HG02678 (cell line): ENCODE results near the gene TM4SF5.

Experiments used
- ATAC-seq: cut with Tn5 transposase; IDR thresholded peaks from one replicate; pipeline ENCODE4 v1.9.1; 2021; ENCODE audit warnings: mild to moderate bottlenecking, moderate library complexity; ENCODE audit not compliant: unreplicated experiment

TM4SF5 gene

DNA sequence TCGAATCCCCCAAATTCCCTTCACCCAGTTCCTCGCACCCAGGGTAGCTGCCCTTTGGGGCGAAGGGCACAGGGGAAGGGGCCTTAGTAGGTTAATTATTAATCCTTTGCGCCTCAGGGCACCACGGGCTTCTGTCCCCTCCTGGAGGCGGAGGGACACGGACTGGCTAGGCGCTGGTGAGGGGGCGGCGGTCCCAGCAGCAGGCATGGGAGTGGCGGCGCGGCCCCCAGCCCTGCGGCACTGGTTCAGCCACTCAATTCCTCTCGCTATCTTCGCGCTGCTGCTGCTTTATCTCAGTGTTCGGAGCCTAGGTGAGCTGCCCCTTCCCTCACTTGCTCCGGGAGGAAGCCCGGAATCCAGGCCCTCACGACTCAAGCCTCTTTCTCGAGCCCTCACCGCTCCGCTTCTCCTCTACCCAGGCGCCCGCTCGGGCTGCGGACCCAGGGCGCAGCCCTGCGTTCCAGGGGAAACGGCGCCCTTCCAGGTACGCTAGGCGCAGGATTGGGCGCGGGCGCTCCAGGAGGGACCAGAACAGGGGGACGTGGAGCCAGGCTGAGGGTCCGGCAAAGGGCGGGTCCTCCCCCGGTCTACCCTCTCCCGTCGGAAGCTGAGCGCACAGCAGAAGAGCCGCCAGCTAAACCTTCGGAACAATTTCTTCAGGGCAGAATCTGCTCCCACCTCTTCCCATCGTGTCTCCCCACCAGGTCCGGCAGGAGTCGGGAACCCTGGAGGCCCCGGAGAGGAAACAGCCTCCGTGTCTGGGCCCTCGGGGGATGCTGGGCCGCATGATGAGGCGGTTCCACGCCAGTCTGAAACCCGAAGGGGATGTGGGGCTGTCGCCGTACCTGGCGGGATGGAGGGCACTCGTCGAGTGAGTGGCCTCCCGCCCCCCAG is 17.4 kb downstream of the TM4SF5 start, which contains the start of gene GLTPD2:
Gene GLTPD2, plus strand, starts transcription at position 158 of the 894 bp plus-strand sequence. Its CDS starts 48 bp downstream, at position 206.
- no peak for ATAC-seq

DNA sequence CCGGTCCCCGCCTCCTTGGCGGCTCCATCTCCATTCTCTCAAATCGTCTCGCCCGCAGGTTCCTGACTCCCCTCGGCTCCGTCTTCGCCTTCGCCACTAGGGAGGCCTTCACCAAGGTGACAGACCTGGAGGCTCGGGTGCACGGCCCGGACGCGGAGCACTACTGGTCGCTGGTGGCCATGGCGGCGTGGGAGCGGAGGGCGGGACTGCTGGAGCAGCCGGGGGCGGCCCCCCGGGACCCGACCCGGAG is 17.9 kb downstream of the TM4SF5 start:
- no peak for ATAC-seq

DNA sequence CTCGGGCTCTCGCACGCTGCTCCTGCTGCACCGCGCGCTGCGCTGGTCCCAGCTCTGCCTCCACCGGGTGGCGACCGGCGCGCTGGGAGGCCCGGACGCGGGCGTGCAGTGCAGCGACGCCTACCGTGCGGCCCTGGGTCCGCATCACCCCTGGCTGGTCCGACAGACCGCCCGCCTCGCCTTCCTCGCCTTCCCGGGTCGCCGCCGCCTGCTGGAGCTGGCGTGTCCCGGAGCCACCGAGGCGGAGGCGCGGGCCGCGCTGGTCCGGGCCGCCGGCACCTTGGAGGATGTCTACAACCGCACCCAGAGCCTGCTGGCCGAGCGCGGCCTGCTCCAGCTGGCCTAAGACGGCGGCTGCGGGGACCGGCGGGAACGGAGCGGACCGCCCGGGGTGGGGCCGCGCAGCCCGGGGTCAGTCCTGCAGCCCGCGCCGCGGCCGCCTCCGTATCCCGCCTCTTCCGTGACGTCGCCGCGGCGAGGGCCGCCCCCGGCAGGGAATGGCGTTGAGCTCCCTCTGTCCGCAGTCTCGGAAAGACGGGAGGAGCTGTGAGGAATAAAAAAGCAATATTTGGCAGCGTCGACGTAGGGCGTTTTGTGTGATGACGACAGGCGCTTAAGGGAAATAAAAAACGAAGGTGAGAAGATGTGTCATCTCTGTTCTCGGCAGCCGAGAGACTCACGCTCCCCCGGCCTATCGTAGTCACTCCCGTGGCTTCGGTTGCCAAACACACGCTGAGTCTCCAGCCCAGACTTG is 18.4 kb downstream of the TM4SF5 start:
- ATAC-seq = peak; percentile 92

DNA sequence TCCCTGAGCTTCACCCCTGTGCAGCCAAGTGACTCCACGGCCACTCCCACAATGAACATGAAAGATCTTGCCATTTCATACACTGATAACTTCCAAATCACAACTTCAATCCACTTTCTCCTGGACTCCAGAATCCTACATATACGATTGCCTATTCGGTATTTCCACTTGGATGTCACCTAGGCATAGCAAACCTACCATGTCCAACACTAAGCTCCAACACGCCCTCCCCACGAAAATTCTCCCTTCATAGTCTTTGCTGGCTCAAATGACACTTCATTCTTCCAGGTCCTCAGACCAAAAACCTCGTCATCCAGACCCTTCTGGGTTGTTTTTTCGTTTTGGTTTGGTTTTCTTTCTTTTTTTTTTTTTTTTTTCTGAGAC is 19.0 kb downstream of the TM4SF5 start:
- ATAC-seq = no peak

DNA sequence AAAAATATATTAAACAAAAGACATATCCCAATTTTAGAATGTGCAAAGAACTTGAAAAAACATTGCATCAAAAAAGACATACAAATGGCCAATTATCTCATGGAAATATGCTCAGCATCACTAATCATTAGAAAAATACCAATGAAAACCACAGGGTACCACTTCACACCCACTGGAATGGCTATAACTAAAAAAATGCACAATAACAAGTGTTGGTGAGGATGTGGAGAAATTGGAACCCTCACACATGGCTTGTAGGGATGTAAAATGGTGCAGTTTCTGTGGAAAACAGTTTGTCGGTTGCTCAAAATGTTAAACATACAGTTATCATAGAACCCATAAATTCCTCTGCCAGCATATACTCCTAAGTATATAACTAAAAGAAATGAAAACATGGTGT is 23.5 kb downstream of the TM4SF5 start:
- no peak for ATAC-seq

DNA sequence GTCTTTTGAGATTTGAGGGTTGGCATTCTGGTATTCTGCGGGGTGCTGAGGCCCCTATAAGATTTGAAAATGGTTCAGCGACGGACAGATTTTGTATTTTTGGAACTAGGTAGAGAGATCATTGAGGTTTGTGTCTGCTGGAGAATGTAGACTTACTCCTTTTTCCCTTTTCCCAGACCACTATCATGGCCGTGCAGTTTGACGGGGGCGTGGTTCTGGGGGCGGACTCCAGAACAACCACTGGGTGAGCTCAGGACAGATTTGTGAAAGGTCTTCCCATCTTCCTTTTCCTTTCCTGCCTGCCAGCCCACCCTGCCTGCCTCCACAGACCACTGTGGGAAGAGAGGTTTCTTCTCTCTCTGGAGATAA is 24.9 kb downstream of the TM4SF5 start:
- no peak for ATAC-seq

DNA sequence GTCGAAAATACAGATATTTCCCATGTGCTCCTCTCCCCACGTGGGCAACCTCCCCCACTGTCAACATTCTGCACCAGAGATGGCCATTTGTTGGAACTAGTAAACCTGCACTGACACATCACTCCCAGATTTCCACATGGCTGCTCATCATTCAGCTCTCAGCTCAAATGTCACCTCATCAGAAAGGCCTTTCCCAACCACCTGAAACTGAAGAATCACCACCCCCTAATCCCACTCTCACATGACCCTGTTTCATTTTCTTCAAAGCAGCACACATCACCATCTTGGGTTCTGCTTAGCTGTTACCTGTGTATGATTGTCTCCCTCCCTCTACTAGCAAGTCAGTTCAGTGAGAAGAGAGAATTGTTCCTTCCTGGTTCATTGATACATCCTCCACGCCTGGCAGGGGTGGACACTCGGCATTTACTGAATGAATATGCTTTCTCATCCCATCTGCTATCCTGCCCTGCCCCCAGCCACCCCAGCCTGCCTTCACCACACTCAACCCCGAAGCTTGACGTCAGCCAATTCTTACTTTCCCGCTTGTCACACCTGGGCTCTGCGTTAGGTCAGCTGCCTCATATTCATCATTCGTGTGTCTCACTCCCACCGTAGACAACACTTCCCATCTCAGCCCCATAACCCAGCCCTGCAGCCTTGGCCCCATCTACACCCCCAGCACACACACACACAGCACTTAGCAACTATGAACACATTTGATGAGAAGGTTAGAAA is 28.9 kb downstream of the TM4SF5 start:
- ATAC-seq = no peak

DNA sequence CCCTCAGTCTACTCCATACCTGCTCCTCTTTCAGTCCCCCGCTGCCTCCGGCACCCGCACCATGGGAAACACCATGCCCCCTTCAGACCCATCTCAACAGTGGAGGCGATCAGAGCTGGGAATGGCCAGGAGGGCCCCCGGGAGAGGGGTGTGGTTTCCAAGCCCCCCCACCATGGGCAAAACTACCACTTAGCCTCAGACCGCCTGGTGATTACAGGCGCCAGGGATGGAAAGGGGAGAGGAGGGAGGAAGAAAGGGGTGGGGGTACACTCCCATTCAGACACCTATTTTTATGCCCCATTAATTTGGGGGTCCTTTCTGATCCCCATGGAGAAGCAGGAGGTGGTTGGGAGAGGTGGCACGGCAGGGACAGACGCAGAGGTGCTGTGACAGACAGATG is 30.5 kb downstream of the TM4SF5 start, which contains the start of gene C17orf114:
Gene C17orf114, minus strand, starts transcription at position 101 of the 400 bp plus-strand sequence.
- no peak for ATAC-seq

DNA sequence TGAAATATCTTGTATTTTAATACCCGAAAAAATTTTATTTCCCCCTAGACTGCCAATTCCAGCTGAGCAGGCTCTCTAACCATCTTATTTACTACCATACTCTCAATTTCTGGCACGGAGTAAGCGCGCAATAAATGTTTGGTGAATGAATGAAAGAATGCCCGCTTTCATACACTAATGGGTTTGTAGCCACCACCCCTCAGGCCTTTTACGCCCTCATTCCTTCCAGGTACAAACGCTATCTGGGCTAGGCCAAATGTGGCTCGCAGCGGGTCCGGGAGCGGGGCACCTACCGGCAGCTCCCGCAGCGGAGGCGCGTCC is 34.7 kb downstream of the TM4SF5 start:
- ATAC-seq = no peak

DNA sequence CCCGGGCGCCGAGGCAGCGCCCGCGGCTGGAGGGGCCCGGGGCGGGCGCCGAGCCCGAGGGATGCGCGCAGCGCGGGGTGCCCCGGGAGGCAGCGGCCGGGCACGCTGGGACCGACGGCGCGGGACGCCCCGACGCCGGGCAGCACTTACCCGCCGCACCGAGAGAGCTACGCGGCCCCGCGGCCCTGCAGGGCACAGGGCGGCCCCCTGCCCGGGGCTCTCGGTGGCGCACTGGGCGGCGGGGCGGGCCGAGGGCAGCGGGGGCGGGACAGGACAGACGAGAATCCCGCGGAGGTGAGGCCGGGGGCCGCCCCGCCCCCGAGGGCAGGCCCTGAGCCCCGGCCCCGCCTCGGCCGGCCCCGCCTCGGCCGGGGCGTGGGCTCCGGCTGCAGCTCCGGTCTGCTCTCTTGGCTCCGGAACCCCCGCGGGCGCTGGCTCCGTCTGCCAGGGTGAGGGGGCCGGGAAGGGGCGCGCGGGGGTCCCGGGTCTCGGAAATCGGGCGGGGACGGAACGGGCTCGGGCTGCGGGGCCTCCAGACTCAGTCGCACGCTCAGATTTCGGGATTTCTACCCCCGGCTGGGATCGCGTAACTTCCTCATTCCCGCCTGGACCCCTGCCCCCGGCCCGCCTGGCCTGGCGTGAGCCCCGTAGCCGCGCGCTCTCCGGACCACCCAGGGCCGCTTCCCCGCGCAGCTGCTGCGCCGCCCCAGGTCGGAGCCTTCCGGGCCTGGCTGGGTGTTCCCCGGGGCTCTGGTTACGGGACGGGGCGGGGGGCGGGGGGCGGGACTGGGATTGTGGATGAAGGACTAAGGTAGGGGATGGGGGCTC is 35.3 kb downstream of the TM4SF5 start, which contains the start of gene PLD2:
Gene PLD2, plus strand, starts transcription at position 376 of the 828 bp plus-strand sequence. CDS start 621 bp downstream, outside the sequence.
- peak; percentile 94 for ATAC-seq

DNA sequence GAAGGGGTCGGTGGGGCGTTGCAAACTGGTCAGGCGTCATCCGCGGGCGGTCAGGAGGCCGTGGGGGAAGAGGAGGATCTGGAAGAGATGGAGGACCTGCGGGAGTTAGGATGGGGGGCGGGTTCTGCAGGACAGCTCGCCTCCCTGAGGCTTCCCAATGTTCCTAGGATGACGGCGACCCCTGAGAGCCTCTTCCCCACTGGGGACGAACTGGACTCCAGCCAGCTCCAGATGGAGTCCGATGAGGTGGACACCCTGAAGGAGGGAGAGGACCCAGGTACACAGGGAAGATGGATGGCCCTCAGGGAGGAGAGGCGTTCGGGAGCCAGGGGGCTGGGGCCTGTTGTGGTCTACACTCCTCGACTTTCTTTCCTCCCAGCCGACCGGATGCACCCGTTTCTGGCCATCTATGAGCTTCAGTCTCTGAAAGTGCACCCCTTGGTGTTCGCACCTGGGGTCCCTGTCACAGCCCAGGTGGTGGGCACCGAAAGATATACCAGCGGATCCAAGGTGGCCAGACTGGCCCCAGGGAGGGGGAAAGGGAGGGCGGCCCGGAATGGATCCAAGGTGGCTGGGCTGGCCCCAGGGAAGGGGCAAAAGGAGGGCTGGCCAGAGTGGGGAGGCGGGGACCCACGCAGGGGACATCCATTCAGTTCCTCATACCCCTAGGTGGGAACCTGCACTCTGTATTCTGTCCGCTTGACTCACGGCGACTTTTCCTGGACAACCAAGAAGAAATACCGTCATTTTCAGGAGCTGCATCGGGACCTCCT is 36.1 kb downstream of the TM4SF5 start:
- no peak for ATAC-seq

DNA sequence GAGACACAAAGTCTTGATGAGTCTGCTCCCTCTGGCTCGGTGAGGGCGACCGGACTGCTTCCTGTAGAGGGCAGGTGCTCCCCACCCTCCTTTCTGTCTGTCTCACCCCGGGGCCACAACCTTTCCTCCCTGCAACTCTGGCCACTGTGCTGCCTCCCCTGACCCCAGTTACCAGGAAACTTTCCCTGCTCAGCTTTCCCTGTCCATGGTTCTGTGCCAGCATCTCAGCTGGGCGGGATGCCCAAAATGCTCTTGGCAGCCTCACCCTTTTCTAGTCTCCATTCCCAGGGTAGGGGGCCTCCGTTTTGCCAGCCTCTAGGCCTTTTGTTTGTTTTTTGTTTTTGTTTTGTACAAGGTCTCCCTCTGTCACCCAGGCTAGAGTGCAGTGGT is 36.7 kb downstream of the TM4SF5 start:
- no peak for ATAC-seq

DNA sequence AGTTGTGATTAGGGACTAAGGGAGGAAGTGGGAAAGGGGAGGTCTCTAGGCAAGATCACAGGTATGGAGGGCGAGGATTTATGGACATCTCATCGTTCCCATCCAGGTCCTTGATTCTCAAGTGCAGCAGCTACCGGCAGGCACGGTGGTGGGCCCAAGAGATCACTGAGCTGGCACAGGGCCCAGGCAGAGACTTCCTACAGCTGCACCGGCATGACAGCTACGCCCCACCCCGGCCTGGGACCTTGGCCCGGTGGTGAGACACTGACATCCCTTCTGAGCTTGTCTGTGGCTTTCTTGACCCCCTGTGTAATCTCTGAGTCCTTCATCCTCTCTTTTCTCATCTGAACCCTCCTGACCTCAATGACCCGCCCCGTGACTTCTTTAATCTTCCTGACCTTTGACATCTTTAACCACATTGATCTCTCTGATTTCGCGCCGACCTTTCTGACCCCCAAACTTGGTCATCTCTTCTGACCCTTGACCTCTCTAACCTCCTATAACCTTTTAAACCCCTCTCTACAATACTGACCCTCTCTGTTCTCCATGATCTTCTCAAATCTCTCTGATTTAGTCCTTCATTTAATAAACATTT is 39.1 kb downstream of the TM4SF5 start:
- ATAC-seq = no peak

DNA sequence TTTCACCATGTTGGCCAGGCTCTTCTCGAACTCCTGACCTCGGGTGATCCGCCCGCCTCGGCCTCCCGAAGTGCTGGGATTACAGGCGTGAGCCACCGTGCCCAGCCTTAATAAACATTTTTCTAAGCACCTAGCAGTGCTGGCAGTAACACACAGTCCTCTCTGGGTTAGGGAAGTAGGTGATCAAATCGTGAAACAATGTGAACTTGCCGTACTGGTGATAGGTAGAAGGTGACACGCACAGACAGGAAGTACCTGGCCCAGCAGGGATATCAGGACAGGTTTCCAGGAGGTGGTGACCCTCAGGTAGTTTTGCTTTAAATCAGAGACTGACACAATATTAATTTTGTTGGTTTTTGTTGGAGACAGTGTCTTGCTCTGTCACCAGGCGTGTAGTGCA is 39.8 kb downstream of the TM4SF5 start:
- ATAC-seq = no peak

DNA sequence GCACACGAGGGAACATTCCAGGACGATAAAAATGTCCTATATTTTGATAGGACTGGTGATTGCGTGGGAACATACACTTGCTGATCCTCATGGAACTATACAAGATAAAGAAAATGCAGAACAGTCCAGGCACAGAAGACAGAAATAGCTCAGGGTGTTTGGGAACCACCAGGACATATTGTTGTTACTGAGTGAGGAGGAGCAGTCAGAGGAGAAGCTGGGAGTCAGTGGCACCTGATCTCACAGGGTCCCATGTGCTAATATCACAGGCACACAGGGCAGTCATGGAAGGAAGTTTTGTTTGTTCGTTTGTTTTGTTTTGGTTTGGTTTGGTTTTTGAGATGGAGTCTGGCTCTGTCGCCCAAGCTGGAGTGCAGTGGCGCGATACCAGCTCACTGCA is 41.0 kb downstream of the TM4SF5 start:
- no peak for ATAC-seq

DNA sequence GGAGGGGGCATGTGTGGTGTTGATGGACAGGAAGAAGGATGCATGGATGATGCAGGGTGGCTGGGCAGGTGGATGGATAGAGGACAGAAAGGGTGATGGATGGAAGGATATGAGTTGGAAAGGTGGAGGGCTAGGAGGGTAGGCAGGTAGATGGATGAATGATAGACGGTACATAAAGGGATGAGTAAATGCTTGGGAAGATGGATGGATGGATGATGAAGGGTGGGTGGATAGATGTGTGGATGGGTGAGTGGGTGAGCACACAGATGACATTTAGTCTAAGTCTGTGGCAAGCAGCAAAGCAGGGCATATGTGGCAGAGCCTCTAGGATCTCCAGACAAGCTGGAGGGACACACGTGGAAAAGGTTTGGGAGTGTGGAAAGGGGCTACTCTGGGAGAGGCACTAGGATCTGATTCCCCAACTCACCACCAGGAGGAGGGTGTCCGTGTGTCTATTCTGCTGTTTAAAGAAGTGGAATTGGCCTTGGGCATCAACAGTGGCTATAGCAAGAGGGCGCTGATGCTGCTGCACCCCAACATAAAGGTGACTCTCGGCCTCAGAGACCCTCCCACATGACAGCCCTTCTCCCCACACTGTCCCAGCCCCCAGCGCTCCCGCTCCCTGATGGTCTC is 43.5 kb downstream of the TM4SF5 start:
- ATAC-seq = no peak

DNA sequence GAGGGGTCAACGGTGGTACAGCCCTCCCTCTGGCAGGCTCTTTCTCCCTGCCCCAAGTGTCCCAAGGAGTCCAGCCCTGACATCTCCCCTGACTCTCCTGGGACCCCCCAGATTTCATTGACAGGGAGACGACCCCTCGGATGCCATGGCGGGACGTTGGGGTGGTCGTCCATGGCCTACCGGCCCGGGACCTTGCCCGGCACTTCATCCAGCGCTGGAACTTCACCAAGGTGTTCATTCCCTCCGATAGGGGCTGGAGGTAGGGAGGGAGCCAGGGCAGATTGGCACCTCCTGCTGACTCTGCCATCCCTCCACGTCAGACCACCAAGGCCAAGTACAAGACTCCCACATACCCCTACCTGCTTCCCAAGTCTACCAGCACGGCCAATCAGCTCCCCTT is 45.1 kb downstream of the TM4SF5 start:
- ATAC-seq = no peak

DNA sequence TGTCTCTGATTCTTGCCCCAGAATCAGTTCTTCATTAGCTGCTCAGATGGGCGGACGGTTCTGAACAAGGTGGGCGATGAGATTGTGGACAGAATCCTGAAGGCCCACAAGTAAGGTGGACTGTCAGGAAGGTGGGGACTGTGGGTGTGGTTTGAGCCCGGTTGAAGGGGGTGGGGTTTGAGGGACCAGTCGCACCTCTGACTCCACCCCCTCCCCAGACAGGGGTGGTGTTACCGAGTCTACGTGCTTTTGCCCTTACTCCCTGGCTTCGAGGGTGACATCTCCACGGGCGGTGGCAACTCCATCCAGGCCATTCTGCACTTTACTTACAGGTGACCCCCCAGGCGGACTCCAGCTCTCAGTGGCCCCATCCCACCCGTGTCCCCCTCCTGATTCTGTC is 46.6 kb downstream of the TM4SF5 start:
- ATAC-seq = no peak

DNA sequence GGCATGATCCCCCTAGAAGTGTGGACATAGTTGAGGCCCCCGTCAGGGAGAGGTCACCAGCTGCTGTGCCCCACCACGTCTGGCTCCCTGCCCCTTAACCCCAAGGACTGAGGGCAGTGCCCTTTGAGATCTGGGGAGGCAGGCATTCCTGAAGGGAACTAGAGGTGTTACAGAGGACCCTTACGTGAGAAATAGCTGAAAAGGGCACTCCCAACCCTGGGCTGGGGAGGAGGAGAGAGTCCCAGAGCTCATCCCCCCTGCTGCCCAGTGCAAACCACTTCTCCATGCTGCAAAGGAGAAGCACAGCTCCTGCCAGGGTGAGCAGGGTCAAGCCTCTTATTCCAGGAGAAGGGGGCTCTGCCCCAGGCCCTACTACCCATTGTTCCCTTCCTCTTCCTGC is 51.1 kb downstream of the TM4SF5 start:
- no peak for ATAC-seq
